Myocyte (in vitro differentiated cells): ENCODE measurements around the gene F3. TPM values are rescaled to one million over a fixed set of nuclear protein-coding genes. Genes with fewer than 3 reads are reported as not detected.

ENCODE experiments used
- DNase-seq: peaks from one replicate; pipeline ENCODE4 v3.0.0-alpha.2; 2012; ENCODE audit warnings: low read depth
- total RNA-seq: library from RNA; depleted of rRNA; stranded (reverse); fragments of >200 nt; gene quantifications from 2 replicates; pipeline ENCODE4 v1.2.3, GENCODE V29; 2014

The F3 gene
- total RNA-seq, 1 donor from 2014 or later: 5.1 TPM

- no peak for DNase-seq
These were observed 12.7 kb downstream of the F3 start for GRCh38 chr1:94528826-94529225.

DNA sequence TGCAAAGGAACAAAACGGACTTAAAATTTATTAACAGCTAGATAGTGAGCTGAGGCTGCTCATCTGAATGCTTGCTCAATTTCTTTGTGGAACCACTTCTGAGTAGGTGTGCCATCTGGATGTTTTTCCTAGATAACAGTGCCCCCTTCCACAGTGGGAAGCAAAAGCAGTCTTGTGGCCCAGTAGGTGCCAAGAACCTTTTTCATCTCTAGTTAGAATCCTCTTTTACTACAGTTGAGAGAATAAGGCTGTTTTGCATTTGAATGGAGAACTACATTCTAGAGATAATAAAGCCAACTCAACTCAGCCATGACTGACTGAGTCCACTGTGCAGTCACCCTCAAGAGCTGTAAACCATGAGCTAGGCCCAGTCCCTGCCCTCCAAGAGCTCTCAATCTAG, 13.3 kb downstream of the F3 start:
- no peak for DNase-seq

DNA sequence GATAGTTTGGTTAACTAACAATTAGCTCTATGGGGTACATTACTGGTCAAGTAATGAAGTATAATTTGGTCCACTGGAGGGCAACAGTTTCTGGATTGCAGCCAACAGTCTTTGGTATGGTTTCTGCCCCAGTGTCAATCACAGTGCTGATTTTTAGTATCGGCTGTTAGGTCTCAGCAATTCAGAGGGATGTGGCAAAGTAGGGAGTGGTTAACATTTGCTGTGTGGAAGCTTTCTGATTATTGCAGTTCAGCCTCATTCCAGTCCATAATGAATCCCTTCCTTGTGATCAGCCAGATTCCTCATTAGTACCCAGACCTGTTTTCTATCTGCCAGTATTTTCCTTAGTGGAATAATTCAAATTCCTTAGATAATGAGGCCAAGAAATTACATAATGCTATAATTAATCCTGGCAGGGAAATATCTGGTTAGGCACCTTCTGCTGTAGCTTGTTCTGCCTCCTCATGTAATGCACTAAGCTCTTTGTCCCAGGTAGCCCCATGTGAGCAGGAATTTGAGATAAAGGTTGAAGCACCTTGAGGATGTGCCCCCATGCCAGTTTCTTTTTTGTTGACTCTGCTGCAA, 14.0 kb downstream of the F3 start:
- peak; percentile 29 for DNase-seq

DNA sequence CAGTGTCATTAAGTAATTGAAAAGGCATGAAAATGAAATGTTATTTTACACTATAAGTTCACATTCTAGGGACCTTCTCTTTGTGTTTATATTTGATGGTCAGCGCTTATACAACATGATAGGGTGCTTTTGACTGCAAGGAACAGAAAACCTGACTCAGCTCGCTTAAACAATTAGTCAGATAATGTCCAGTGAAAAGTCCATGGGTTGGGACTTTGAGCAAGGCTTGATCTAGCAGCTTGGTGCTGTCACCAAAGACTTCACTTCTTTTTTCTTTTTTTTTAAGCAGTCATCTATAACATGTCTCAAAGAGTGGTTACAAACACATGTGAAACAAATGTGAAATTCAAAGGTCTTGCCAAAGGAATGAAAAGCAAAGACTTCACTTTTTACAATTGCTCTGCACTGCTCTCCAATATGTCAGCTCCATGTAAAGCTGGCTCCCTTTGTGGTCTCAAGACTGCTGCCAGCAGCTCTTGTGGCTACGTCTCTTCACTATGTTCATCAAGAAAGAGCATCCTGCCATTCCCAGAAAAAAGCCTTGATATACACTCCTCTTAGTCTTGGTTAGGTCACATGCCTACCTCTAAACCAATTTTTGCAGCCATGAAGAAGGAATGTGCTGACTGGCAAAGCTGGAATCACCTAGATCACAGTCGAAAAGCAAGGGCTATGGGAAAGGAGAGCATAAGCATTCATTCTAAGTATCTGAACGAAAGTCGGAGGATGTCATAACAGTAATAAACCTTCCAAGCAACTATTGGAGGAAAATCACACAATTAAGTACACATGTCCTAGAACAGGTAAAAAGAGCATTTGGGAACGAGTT, 15.2 kb downstream of the F3 start:
- no peak for DNase-seq

DNA sequence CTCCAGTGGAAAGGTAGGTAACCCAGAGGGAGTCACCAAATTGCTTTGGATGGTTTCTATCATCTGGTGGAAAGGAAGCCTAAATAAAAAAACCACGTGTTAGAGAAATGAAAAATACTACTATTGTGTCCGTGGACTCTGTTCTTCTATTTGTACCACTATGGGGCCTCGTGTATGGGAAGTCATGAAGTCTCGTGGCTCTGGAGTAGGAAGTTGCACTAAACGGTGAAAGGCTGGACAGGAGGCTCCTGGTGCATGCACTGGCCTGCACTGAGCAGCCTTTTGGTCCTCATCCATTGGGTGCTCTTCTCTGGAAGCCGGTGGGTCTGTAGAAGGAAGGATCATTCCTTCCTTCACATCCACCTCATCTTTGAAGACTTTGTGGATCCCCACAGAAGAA, 17.0 kb downstream of the F3 start:
- no peak for DNase-seq

GRCh38 chr1:94522304-94522703, 19.3 kb downstream of the F3 start:
- DNase-seq: peak; percentile 65

DNA sequence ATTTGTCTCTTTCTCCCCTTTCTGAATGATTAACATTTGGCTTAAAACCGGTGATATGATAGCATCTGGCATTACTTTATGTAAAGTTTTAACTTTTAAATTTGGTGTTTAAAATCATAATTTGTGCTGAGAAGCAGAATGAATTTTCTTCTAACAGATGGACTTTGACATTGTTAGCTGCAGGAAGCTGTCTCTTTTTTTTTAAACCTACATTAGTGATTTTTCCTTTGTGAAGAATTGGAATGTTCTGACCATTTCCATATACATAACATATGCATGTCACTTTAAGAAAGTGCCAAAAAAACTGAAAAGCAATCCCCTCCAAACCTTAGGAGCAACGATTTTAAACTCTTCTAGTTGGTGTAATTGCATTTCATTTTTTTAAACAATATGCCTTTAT, 22.2 kb downstream of the F3 start:
- DNase-seq: no peak

DNA sequence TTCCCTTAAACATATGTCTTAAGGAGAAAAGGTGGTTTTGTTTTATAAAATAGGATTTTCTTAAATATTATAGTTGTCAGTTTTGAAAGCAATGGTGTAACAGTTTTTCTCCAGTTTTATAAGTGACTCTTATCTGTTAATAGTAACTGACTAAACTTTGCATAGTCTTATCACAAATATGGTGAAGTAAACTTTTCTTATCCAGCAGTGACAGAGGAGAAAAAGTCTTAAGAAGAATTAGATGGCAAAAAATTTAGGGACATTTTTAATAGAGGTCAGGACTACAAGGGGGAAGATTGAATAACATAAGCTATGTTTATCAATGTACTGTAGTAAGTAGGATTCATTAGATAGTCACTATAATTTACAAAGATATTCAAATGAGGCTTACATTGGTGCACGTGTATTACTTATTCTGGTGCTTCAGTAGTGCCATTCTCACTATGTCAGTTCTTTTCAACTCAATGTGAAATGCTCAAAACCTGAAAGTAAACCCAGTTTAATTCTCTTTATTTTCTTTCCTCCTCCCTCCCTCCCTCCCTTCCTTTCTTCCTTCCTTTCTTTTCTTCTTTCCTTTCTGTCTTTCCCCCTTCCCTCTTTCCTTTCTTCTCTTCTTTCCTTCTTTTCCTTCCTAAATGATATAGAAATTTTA, 26.1 kb downstream of the F3 start:
- DNase-seq: no peak

- peak; percentile 49 for DNase-seq
These were observed 27.3 kb downstream of the F3 start for GRCh38 chr1:94514095-94514727.

DNA sequence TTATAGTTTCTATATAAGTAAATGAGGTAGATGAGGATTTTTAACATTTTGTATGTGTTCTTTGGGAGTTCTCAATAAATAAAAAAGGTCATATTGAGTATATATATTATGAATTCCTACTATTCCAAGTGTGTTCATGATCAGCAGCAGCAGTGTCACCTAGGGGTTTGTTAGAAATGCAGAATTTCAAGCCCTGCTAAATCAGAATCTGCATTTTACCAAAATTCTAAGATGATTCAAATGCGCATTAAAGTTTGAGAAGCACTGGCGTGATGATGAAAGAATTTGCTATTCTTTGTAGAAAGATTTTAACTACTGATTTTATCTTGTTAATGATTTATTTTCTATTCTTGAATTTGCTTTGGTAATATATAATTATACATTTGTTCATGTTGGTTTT, 28.7 kb downstream of the F3 start:
- DNase-seq: no peak

- no peak for DNase-seq
These were observed 37.0 kb downstream of the F3 start for GRCh38 chr1:94504601-94505000.

GRCh38 chr1:94503153-94503552, 38.4 kb downstream of the F3 start:
- DNase-seq: no peak

DNA sequence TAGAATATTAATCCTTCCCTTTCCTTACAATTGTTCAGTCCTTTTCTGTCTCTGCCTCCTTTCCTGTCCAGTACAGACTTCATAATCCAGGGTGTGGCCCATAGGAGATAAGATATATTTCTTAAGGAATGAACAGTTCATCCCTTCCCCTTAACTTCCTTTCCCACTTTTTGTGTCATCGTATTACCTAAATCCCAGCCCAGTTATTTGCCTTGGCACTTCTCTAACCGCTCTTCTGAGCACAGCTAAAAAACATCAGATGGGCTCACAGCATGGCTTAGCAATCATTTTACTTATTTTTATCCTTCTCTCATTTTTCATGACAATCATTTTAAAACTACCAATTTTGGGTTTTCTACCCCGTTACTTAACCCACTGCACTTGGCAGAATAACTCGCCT, 39.6 kb downstream of the F3 start:
- DNase-seq: no peak

DNA sequence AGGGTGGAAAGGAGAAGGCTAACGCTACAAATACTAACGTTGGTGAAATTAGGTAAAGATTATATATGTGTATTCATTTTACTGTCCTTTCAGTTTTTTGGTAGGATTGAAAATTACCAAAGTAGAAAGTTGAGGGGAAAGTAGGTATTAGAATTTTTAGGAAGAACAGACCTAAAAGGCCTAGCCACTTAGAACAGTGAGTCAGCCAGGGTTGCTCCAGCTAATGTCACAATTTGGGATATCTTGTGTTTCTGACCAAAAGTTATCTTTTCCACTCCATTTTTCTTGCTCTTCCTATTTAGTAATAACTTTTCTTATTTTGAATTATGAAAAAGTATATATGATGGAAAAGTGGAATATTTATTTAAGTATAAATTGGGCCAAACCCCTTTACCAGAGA, 40.1 kb downstream of the F3 start:
- DNase-seq: no peak

DNA sequence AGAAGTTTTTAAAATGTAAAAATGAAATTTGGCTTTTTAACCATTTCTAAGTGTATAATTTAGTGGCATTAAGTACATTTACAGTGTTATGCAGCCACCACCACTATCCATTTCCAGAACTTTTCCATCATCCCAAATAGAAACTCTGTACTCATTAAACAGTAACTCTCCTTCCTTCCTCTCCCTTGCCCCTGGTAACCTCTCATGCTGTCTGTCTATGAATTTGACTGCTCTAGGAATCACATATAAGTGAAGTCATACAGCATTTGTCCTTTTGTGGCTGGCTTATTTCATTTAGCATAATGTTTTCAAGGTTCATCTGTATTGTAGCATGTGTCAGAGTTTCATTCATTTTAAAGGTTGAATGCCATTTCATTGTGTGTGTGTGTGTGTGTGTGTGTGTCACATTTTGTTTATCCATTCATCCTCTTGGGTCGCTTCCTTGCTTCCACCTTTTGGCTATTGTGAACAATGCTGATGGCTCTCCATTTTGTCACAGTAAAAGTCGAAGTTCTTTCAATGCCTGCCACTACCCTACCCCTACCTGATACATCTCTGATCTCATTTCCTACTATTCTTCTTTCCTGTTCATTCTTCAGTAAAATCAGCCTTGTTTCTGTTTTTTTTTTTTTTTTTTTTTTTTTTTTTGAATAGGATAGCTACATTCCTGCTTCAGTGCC, 45.3 kb downstream of the F3 start:
- no peak for DNase-seq

GRCh38 chr1:94490556-94490955, 51.0 kb downstream of the F3 start:
- DNase-seq: no peak

DNA sequence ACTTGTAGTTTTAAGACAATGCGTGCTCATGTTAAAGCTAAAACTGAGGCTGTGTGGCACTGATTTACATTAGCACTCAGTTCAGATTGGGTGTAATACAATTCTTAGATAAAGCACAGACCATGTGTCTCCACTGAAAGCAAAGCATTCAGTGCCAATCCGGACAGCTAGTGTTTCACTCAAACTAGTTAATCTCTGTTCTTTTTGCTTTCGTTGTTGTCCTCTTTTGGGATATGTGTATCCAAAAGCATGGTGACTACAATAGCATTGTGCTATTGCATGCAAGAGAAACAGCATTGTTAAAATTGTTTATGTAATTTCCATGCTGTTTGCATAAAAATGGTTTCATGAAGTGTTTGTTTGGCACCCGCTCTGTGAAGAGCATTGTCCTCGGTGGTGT, 54.6 kb downstream of the F3 start:
- no peak for DNase-seq

- peak; percentile 71 for DNase-seq
These were observed 60.1 kb downstream of the F3 start for GRCh38 chr1:94481473-94481933.

GRCh38 chr1:94479682-94480081, 61.9 kb downstream of the F3 start:
- DNase-seq: no peak
